ENCODE data around the gene AKR7A3.
A peak's percentile ranks its signal among the peaks of the same experiment; 100 is the strongest.
"Not testable (repeated sequence)": the region's sequence is repeated elsewhere in the genome, so short reads cannot be mapped to it uniquely, and the experiment has no call there.

Gene AKR7A3

GRCh38 chr1:19273106-19273843 is 15.3 kb downstream of the AKR7A3 start:
- no peak for DNase-seq (ENCODE audit: low read depth in 1 of 2, low spot score in 1 of 2)
- no peak for TF ChIP-seq JUND (IDR thresholded peaks at IDR 0.05; ENCODE audit: low read depth)
- in situ Hi-C loops (cut with HindIII; ENCODE audit: low pct_unique_long_range_greater_than_20kb, low sequenced_read_pairs): no loop called here

- in situ Hi-C loops (cut with HindIII; ENCODE audit: low pct_unique_long_range_greater_than_20kb, low sequenced_read_pairs): no loop called here
- no peak for DNase-seq (ENCODE audit: low read depth in 1 of 2, low spot score in 1 of 2)
- TF ChIP-seq JUND (IDR thresholded peaks at IDR 0.05; ENCODE audit: low read depth): no peak
Observed at GRCh38 chr1:19272064-19272463, 16.5 kb downstream of the AKR7A3 start.

GRCh38 chr1:19270343-19270730 is 18.2 kb downstream of the AKR7A3 start:
- DNase-seq (ENCODE audit: low read depth in 1 of 2, low spot score in 1 of 2); in situ Hi-C loops (cut with HindIII; ENCODE audit: low pct_unique_long_range_greater_than_20kb, low sequenced_read_pairs): not testable (repeated sequence)

- in situ Hi-C loops (cut with HindIII; ENCODE audit: low pct_unique_long_range_greater_than_20kb, low sequenced_read_pairs): not testable (repeated sequence)
- DNase-seq (ENCODE audit: low read depth in 1 of 2, low spot score in 1 of 2): peak in 1 of 2 experiments; percentile 35
Observed at GRCh38 chr1:19269427-19270342, 18.9 kb downstream of the AKR7A3 start.

GRCh38 chr1:19268445-19268844 is 20.1 kb downstream of the AKR7A3 start:
- TF ChIP-seq JUND (IDR thresholded peaks at IDR 0.05; ENCODE audit: low read depth): no peak
- DNase-seq (ENCODE audit: low read depth in 1 of 2, low spot score in 1 of 2): no peak
- in situ Hi-C loops (cut with HindIII; ENCODE audit: low pct_unique_long_range_greater_than_20kb, low sequenced_read_pairs): no loop called here

GRCh38 chr1:19262744-19263143 is 25.8 kb downstream of the AKR7A3 start:
- no peak for DNase-seq (ENCODE audit: low read depth in 1 of 2, low spot score in 1 of 2)
- TF ChIP-seq JUND (IDR thresholded peaks at IDR 0.05; ENCODE audit: low read depth): no peak
- in situ Hi-C loops (cut with HindIII; ENCODE audit: low pct_unique_long_range_greater_than_20kb, low sequenced_read_pairs): no loop called here

- in situ Hi-C loops (cut with HindIII; ENCODE audit: low pct_unique_long_range_greater_than_20kb, low sequenced_read_pairs): no loop called here
- no peak for DNase-seq (ENCODE audit: low read depth in 1 of 2, low spot score in 1 of 2)
- no peak for TF ChIP-seq JUND (IDR thresholded peaks at IDR 0.05; ENCODE audit: low read depth)
Observed at GRCh38 chr1:19262047-19262446, 26.5 kb downstream of the AKR7A3 start.

- no peak for DNase-seq (ENCODE audit: low read depth in 1 of 2, low spot score in 1 of 2)
- in situ Hi-C loops (cut with HindIII; ENCODE audit: low pct_unique_long_range_greater_than_20kb, low sequenced_read_pairs): no loop called here
Observed at GRCh38 chr1:19260211-19261138, 28.1 kb downstream of the AKR7A3 start.

GRCh38 chr1:19258353-19258752 is 30.2 kb downstream of the AKR7A3 start:
- DNase-seq (ENCODE audit: low read depth in 1 of 2, low spot score in 1 of 2): no peak
- TF ChIP-seq JUND (IDR thresholded peaks at IDR 0.05; ENCODE audit: low read depth): no peak
- in situ Hi-C loops (cut with HindIII; ENCODE audit: low pct_unique_long_range_greater_than_20kb, low sequenced_read_pairs): no loop called here

More at GRCh38 chr1:19260211-19261138, 28.1 kb downstream of the AKR7A3 start:
- TF ChIP-seq JUND (IDR thresholded peaks at IDR 0.05; ENCODE audit: low read depth): no peak

GRCh38 chr1:19257178-19257914 is 31.2 kb downstream of the AKR7A3 start:
- TF ChIP-seq JUND (IDR thresholded peaks at IDR 0.05; ENCODE audit: low read depth): no peak
- in situ Hi-C loops (cut with HindIII; ENCODE audit: low pct_unique_long_range_greater_than_20kb, low sequenced_read_pairs): no loop called here
- DNase-seq (ENCODE audit: low read depth in 1 of 2, low spot score in 1 of 2): no peak

- in situ Hi-C loops (cut with HindIII; ENCODE audit: low pct_unique_long_range_greater_than_20kb, low sequenced_read_pairs); DNase-seq (ENCODE audit: low read depth in 1 of 2, low spot score in 1 of 2): not testable (repeated sequence)
Observed at GRCh38 chr1:19256301-19256700, 32.3 kb downstream of the AKR7A3 start.

GRCh38 chr1:19255288-19255687 is 33.3 kb downstream of the AKR7A3 start:
- no peak for DNase-seq (ENCODE audit: low read depth in 1 of 2, low spot score in 1 of 2)
- in situ Hi-C loops (cut with HindIII; ENCODE audit: low pct_unique_long_range_greater_than_20kb, low sequenced_read_pairs): no loop called here
- TF ChIP-seq JUND (IDR thresholded peaks at IDR 0.05; ENCODE audit: low read depth): no peak

Data from T47D (cell line).